Measurements from ENCODE around the gene ADAM33. TPM values are rescaled to one million over a fixed set of nuclear protein-coding genes. Genes with fewer than 3 reads are reported as not detected.

ADAM33 gene
- total RNA-seq, 1 experiment from 2014 or later = not detected

DNA sequence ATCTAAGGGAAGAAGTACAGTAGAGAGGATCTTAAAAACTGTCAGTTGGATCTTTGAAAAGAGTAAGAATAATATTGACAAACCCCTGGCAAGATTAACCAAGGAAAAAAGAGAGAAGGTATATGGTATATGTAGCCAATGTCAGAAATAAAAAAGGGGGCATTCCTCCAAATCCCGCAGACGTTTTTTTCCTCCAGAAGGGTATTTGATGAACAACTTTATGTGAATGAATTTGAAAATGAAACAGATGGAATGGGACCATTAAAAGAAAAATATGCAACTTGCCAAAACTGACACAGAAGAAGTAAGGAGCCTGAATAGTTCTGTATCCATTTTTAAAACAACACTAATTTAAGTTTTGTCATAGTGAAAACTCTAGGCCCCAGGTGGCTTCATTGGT is 54.3 kb downstream of the ADAM33 start:
- no peaks in the 10 kb centered on the region for H3K9me2 ChIP-seq (ENCODE audit: insufficient read depth)
- BruUV-seq (replicated peaks) = no TSS peak

DNA sequence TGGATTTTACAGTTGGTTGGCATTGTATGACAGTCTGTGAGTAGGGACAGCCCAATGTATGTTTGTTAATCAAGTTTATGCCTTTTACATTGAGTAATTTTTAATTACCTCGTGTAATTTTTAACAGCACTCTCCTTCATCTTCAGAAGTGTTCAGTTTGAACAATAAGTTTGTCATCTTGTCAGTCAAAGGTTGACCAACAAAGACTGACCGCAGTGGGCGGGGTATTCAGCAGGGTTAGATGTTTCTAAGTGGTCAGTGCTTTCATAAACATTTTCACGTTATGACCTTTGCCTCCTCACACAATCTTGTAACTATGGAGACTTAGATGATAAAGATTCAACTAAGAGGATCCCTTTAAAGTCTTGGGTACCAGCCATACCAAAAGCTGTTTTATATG is 59.4 kb downstream of the ADAM33 start:
- TF ChIP-seq CEBPB (IDR thresholded peaks at IDR 0.05; ENCODE audit: low read depth) (no peak), RAD21 (IDR thresholded peaks at IDR 0.05; ENCODE audit: low read depth) (no peak), EGR1 (IDR thresholded peaks at IDR 0.05; ENCODE audit: low read depth) (no peak), REST (IDR thresholded peaks at IDR 0.05; ENCODE audit: low read depth) (no peak)
- DNase-seq (ENCODE audit: low read depth, low spot score) = no peak
- ChIA-PET CTCF (no interaction called here), RAD21 (ENCODE audit: low non-redundant PET in 1 of 2, low total read pairs in 2 of 2, uncharacterized antibody in 2 of 2, unreplicated experiment in 2 of 2) (no interaction called here), POLR2A (no interaction called here)
- H3K9ac ChIP-seq (ENCODE audit: low read length) = no peak overlapping the region
- no peaks in the 10 kb centered on the region for H4K20me1 ChIP-seq (ENCODE audit: insufficient read depth)
- H3K9me3 ChIP-seq (ENCODE audit: control insufficient read depth in 1 of 2, insufficient read depth in 1 of 2, low read depth in 1 of 2, low read length in 2 of 2) = no peaks in the 10 kb centered on the region
- H2AFZ ChIP-seq (ENCODE audit: low read depth, low read length, poor library complexity, severe bottlenecking) = no peak overlapping the region
- no peaks in the 10 kb centered on the region for H3K79me2 ChIP-seq (ENCODE audit: insufficient read depth, low read length)
- no peak overlapping the region for H3K4me3 ChIP-seq (replicated peaks in 1 of 2; ENCODE audit: low read depth in 1 of 2, low read length in 2 of 2)
- no peaks in the 10 kb centered on the region for H3K9me2 ChIP-seq (ENCODE audit: insufficient read depth)
- no peak for ATAC-seq
- no peak overlapping the region for H3K27ac ChIP-seq (ENCODE audit: low read depth, low read length)
- no peaks in the 10 kb centered on the region for H3K27me3 ChIP-seq (ENCODE audit: insufficient read depth, low read length)
- intact Hi-C loops (cut with micrococcal nuclease) = no loop called here
- no peaks in the 10 kb centered on the region for H3K36me3 ChIP-seq (ENCODE audit: control insufficient read depth in 1 of 2, insufficient read depth in 2 of 2, low read length in 2 of 2)
- no TSS peak for BruUV-seq (replicated peaks)
- no peak overlapping the region for H3K4me2 ChIP-seq (ENCODE audit: low read length)
- H3K4me1 ChIP-seq (ENCODE audit: control insufficient read depth in 1 of 2, insufficient read depth in 2 of 2, low read length in 2 of 2) = no peaks in the 10 kb centered on the region

More for the DNA sequence above, 54.3 kb downstream of the ADAM33 start:
- no peaks in the 10 kb centered on the region for H3K4me1 ChIP-seq (ENCODE audit: control insufficient read depth in 1 of 2, insufficient read depth in 2 of 2, low read length in 2 of 2)
- TF ChIP-seq RAD21 (IDR thresholded peaks at IDR 0.05; ENCODE audit: low read depth) = no peak
- TF ChIP-seq EGR1 (IDR thresholded peaks at IDR 0.05; ENCODE audit: low read depth) = no peak
- TF ChIP-seq, protein P1, sequence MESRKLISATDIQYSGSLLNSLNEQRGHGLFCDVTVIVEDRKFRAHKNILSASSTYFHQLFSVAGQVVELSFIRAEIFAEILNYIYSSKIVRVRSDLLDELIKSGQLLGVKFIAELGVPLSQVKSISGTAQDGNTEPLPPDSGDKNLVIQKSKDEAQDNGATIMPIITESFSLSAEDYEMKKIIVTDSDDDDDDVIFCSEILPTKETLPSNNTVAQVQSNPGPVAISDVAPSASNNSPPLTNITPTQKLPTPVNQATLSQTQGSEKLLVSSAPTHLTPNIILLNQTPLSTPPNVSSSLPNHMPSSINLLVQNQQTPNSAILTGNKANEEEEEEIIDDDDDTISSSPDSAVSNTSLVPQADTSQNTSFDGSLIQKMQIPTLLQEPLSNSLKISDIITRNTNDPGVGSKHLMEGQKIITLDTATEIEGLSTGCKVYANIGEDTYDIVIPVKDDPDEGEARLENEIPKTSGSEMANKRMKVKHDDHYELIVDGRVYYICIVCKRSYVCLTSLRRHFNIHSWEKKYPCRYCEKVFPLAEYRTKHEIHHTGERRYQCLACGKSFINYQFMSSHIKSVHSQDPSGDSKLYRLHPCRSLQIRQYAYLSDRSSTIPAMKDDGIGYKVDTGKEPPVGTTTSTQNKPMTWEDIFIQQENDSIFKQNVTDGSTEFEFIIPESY (IDR thresholded peaks at IDR 0.05; ENCODE audit: extremely low read depth, insufficient replicate concordance, low read length) = no peak
- no peak for TF ChIP-seq SIN3A (IDR thresholded peaks at IDR 0.05; ENCODE audit: low read depth)
- no peaks in the 10 kb centered on the region for H3K27me3 ChIP-seq (ENCODE audit: insufficient read depth, low read length)
- intact Hi-C loops (cut with micrococcal nuclease) = no loop called here
- H3K79me2 ChIP-seq (ENCODE audit: insufficient read depth, low read length) = no peaks in the 10 kb centered on the region
- no peaks in the 10 kb centered on the region for H4K20me1 ChIP-seq (ENCODE audit: insufficient read depth)
- DNase-seq (ENCODE audit: low read depth, low spot score) (no peak), ATAC-seq (no peak)
- H3K4me2 ChIP-seq (ENCODE audit: low read length) = no peak overlapping the region
- CTCF ChIA-PET = no interaction called here
- no peak overlapping the region for H3K27ac ChIP-seq (ENCODE audit: low read depth, low read length)
- no peaks in the 10 kb centered on the region for H3K36me3 ChIP-seq (ENCODE audit: control insufficient read depth in 1 of 2, insufficient read depth in 2 of 2, low read length in 2 of 2)
- no peak overlapping the region for H3K9ac ChIP-seq (ENCODE audit: low read length)
- H3K4me3 ChIP-seq (replicated peaks in 1 of 2; ENCODE audit: low read depth in 1 of 2, low read length in 2 of 2) = no peak overlapping the region
- H2AFZ ChIP-seq (ENCODE audit: low read depth, low read length, poor library complexity, severe bottlenecking) = no peak overlapping the region
- RAD21 ChIA-PET (ENCODE audit: low non-redundant PET in 1 of 2, low total read pairs in 2 of 2, uncharacterized antibody in 2 of 2, unreplicated experiment in 2 of 2) = no interaction called here
- no peaks in the 10 kb centered on the region for H3K9me3 ChIP-seq (ENCODE audit: control insufficient read depth in 1 of 2, insufficient read depth in 1 of 2, low read depth in 1 of 2, low read length in 2 of 2)
- POLR2A ChIA-PET = no interaction called here

All from HCT116 (cell line).